Hematopoietic multipotent progenitor cell treated with erythropoietin and hydrocortisone succinate and interleukin-3 and kit ligand, for 15 days (in vitro differentiated cells): Measurements from ENCODE around the gene CLEC12A.
"Not testable (repeated sequence)": the region's sequence is repeated elsewhere in the genome, so short reads cannot be mapped to it uniquely, and the experiment has no call there.

Experiments
- DNase-seq: peaks from one replicate; pipeline ENCODE4 v3.0.0-alpha.2; 2015; ENCODE audit warnings: low spot score

The CLEC12A gene

GRCh38 chr12:9969673-9970072 is 1.5 kb upstream of the CLEC12A start:
- DNase-seq = no peak

DNA sequence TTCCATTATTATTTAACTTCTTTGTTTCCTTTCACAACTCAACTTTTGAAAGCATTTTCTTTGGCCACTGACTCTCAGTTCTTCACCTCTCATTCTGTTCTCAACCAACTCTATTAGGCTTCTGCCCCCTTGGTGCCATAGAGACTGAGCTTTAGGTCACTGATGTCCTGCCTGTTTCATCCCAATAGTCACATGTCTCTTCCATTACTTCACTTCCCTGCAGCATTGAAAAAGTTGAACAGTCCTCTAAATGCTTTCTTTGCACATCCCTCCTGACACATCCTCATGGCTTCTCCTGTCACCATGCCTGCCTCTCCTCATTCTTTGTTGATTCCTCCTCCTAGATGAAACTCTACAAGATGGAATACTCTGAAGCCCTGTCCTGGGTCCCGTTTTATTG is 2.7 kb downstream of the CLEC12A start:
- DNase-seq = no peak

DNA sequence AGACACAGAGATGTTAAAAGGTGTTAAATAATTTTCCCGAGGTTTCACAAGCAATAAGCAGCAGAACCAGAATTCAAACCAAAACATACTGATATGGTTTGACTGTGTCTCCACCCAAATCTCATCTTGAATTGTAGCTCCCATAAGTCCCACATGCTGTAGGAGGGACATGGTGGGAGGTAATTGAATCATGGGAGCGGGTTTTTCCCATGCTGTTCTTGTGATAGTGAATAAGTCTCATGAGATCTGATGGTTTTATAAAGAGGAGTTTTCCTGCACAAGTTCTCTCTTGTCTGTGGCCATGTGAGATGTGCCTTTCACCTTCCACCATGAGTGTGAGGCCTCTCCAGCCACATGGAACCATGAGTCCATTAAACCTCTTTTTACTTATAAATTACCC is 3.5 kb downstream of the CLEC12A start:
- not testable (repeated sequence) for DNase-seq

DNA sequence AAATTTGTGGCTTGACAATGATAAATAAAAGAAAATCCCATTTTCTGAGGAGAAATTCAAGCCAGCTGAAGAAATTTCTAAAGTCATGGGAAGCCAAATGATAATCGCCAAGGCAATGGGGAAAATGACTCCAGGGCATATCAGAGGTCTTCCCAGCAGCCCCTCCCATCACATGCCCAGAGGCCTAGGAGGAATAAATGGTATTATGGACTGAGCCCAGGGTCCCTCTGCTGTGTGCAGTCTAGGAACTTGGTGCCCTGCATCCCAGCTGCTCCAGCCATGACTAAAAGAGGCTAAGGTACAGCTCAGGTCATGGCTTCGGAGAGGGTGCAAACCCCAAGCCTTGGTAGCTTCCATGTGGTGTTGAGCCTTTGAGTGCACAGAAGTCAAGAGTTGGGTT is 4.4 kb downstream of the CLEC12A start:
- no peak for DNase-seq

DNA sequence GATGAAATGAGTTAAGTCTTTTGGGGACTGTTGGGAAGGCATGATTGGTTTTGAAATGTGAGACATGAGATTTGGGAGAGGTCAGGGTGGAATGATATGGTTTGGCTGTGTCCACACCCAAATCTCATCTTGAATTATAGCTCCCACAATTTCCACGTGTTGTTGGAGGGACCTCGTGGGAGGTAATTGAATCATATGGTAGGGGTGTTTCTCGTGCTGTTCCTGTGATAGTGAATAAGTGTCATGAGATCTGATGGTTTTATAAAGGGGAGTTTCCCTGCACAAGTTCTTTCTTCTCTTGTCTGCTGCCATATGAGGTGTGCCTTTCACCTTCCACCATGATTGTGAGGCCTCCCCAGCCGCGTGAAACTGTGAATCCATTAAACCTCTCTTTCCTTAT is 5.4 kb downstream of the CLEC12A start:
- DNase-seq = not testable (repeated sequence)

GRCh38 chr12:9977916-9978315 is 6.7 kb downstream of the CLEC12A start:
- no peak for DNase-seq

DNA sequence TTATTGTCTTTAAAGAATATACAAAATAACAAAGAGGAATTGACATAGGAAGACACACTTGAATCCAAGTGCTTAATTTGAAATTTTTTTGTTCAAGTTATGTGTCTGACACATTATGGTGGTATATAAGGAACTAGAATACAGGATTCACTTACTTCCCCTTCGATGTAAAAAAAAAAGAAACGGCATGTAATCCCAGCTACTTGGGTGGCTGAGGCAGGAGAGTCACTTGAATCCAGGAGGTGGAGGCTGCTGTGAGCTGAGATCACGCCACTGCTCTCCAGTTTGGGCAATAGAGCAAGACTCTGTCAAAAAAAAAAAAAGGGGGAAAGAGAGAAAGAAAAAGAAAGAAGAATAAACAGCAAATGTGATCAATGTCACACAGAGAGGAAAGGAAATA is 8.9 kb downstream of the CLEC12A start:
- DNase-seq = no peak

DNA sequence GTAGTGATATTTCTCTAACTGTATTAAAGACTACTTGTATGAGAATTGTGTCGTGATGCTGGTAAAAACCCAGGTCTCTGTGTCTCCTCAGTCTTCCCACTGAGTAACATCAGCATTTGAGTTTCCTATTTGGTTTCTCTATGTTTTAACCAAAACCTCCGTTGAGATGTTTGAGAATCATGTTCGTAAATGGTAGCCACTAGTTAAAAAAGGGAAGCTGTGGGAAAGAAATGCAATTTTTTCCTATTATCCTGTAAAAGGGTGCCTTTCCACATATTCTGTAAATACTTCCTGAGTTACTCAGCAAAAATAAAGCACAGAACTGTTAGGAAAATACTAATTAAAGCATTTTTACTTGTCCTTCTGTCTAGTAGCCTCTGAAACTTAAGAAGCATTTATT is 20.7 kb downstream of the CLEC12A start:
- DNase-seq = no peak

DNA sequence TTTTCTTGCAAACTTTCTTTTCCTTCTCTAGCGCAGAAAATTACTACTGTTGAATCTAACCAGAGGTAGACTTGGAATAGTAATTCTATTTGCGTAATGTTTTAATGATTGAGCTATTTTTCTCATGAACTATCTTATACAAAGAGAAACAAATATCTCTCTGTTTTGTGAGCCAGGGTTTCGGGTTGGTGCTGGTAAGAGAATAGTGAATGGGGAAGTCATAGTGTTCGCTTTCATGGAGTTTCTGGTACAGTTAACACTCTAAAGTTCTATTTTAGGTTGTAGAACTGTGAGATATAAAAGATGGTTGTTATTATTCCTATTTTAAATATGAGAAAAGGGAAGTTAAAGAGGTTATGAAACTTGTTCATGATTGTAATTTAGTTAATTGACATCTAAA is 21.1 kb downstream of the CLEC12A start:
- no peak for DNase-seq

DNA sequence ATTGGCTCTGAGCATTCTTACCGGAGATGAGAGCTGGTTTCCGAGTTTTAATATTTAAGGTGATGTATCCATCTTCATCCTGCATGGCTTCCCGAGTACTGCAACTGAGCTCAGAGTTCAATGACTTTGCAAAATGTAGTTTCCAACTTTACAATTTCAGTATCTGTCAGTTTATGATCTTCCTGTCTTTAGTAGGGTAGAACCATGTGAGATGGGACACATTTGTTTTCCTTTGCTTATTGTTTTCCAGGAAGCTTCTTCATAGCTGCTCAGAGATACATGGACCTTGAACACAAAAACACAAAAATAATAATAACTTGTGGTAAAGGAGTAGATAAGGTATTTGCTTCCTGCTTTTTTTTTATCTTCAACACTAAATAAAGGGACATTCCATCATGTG is 27.8 kb downstream of the CLEC12A start, which contains the start of gene CLEC1B:
CLEC1B (minus strand) TSS at position 106 of the 400 bp plus-strand sequence; CDS start at position 85, 21 bp downstream.
- DNase-seq = no peak

GRCh38 chr12:10001171-10001776 is 30.1 kb downstream of the CLEC12A start:
- DNase-seq = no peak

GRCh38 chr12:10012630-10013330 is 41.6 kb downstream of the CLEC12A start:
- no peak for DNase-seq

DNA sequence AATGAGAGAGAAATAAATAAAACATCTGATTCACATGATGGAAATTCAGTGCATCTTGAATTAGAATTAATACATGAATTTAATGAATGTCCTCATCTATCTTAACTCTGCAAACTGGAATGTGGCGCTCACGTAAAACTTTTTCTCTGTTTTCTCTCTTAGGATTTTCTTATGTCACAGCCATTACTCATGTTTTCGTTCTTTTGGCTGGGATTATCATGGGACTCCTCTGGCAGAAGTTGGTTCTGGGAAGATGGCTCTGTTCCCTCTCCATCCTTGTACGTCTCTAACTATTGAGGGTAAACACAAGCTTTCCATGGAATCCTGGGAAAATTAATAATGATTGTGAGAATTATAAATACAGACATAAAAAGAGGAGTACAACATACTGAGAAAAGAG is 44.2 kb downstream of the CLEC12A start:
- DNase-seq = no peak

DNA sequence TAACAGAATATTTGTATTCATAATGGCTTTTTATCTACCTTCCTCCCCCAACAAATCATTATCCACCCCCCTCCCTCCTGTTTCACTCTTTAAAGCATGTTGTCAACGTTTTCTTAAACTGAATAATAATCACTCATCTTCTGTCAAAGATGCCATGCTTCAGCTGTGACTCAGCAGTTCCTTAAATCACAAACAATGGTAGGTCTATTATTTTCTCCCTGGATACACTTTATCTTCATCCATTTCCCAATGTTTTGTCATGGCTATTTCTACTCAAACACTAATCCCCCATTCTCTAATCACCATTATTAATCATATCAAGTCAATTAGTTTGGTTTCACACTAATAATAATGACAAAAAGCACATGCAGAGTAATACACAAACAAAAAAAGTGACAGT is 45.7 kb downstream of the CLEC12A start:
- no peak for DNase-seq

GRCh38 chr12:10018386-10018785 is 47.2 kb downstream of the CLEC12A start:
- DNase-seq = no peak

- DNase-seq = no peak
Measured at GRCh38 chr12:10021342-10021741, 50.1 kb downstream of the CLEC12A start.

- no peak for DNase-seq
Measured at GRCh38 chr12:10025236-10025635, 54.0 kb downstream of the CLEC12A start.

DNA sequence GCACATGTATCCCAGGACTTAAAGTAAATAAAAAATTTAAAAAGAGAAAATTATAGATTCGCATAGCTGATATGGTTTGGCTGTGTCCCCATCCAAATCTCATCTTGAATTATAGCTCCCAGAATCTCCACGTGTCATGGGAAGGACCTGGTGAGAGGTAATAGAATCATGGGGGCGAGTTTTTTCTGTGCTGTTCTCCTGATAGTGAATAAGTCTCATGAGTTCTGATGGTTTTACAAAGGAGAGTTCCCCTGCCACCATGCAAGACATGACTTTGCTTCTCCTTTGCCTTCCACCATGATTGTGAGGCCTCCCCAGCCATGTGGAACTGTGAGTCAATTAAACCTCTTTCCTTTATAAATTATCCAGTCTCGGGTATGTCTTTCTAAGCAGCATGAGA is 55.5 kb downstream of the CLEC12A start:
- not testable (repeated sequence) for DNase-seq

- DNase-seq = no peak
Measured at GRCh38 chr12:10027311-10027710, 56.1 kb downstream of the CLEC12A start.

DNA sequence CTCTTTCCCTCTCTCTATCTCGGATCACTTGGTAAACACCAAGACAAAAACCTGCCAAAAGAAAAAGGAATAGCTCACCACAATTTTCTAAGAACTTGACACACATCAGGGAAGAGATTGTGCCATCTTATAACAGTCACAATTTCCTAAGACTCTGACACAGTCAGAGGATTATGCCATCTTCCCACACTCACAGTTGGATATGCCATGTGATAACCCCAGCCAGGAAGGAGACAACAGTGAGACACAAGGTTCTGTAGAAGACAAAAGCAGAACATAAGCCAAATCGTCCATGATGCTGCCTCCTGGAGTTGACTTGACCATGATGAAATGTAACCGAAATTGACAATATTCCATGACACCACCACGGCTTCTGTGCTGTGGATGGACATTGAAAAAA is 56.5 kb downstream of the CLEC12A start:
- no peak for DNase-seq

- no peak for DNase-seq
Measured at GRCh38 chr12:10030446-10030845, 59.2 kb downstream of the CLEC12A start, which contains the start of gene CLEC9A. TSS of gene CLEC9A (plus strand) at chr12:10030682. CDS start at chr12:10052688, 22,006 bp downstream.

GRCh38 chr12:10031321-10031720 is 60.1 kb downstream of the CLEC12A start:
- DNase-seq = no peak

DNA sequence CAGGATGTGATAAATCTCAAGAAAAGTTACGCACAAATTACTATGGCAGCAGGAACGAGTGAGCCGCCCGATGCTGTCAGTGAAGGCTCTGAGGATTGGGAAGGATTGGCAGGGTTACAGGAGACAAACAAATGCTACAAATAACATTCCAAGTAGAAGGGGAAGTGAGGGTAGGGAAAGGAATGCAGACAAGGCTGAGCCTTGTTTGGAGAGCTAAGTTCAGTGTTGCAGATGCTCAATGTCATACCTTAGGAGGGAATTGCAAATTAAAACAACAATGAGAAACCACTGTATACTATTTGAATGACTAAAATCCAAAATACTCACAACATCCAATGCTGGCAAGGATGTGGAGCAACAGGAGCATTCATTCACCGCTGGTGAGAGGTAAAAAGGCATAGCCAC is 60.6 kb downstream of the CLEC12A start:
- no peak for DNase-seq
